Stimulated activated CD4-positive, alpha-beta T cell treated with anti-CD3 and anti-CD28 coated beads, Interleukin-4, amount 100 ng/mL, for 1 hour (primary cell): ENCODE data around the gene ZBTB43.
"Not testable (repeated sequence)": the region's sequence is repeated elsewhere in the genome, so short reads cannot be mapped to it uniquely, and the experiment has no call there.

Experiments used
- DNase-seq: peaks from one replicate; pipeline ENCODE4 v3.0.0-alpha.2; 2020

The ZBTB43 gene, protein sequence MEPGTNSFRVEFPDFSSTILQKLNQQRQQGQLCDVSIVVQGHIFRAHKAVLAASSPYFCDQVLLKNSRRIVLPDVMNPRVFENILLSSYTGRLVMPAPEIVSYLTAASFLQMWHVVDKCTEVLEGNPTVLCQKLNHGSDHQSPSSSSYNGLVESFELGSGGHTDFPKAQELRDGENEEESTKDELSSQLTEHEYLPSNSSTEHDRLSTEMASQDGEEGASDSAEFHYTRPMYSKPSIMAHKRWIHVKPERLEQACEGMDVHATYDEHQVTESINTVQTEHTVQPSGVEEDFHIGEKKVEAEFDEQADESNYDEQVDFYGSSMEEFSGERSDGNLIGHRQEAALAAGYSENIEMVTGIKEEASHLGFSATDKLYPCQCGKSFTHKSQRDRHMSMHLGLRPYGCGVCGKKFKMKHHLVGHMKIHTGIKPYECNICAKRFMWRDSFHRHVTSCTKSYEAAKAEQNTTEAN

DNA sequence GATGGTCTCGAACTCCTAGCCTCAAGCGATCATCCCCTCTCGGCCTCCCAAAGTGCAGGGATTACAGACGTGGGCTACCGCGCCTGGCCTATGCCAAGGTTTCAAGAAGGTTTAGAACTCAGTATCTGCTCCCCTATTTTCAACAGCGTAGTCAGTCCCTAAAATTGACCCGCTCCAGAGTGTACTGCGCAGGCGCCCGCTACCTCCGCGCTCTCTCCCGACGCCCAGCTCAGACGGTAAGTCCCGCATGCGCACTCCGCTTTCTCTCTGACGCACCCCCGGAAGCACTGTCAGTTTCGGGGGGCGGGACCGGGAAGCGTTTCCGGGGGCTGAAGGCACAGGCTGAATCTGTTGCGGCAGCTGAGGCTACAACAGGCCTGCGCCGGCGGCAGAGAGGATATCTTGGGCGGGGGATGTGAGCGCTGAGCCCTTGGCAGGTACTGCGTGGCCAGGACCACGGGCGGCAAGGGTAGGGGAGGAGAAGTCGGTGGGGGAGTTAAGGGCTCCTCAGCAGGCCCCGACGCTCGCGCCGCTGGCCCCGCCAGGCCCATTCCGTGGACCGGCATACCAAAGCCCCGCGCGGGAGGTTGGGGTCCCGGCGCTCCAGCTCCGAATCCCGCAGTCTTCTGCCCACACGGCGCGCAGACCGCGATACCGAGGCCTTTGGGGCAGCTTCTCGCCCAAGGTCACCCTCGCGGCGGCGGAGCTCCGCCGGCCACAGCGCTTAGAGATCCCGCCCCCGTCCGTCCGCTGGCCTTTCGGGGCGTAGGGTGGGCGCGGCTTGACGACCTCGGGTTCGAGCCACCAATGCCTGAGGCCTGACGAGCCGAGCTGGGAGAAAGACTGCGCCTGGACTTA, at the start of gene ZBTB43:
Gene ZBTB43, plus strand, starts transcription at position 345 of the 858 bp plus-strand sequence. CDS start 27,470 bp downstream, outside the sequence.
- DNase-seq, result peak; percentile 99

DNA sequence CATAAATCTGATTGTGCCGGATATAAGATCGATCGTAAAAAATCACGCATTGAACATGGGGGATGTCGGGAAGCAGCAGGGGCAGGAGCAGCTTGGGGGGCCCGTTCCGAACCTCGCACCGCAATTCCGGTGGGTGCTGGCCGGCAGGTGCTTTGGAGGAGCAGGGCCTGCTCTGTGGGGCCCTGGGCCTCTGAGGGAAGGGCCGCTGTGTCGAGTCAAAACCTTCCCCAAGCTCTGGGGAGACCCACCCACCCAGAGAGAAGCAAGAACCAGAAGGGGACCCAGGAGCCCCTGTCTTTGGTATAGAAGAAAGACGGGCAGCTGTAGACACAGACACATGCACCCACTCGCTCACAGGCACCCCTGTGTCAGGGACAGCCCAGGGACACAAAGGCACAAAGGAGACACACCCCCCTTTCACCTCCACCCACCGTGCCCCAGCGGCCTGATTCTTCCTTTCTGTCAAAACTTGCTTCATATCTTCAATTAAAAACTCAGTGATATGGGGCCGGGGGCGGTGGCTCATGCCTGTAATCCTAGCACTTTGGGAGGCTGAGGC, 49.4 kb upstream of the ZBTB43 start:
- DNase-seq, result no peak

DNA sequence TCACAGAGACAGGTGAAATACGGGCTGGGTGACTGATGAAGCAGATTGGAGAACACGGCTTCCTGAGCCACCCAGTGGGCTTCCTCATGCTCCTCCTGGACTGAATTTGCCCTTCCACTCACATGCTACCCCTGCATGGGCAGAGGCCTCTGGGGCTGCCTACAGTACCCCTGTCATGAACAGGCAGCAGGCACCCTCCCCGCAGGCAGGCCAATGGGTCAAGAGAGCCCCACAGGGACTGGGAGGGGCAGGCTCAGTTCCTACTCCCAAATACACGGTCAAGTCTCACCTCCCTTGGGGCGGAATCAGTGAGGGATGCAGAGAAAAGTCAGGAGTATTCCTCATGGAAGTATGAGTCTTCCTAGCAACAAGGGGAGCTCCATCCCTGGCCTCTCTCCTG, 48.6 kb upstream of the ZBTB43 start:
- DNase-seq, result no peak

DNA sequence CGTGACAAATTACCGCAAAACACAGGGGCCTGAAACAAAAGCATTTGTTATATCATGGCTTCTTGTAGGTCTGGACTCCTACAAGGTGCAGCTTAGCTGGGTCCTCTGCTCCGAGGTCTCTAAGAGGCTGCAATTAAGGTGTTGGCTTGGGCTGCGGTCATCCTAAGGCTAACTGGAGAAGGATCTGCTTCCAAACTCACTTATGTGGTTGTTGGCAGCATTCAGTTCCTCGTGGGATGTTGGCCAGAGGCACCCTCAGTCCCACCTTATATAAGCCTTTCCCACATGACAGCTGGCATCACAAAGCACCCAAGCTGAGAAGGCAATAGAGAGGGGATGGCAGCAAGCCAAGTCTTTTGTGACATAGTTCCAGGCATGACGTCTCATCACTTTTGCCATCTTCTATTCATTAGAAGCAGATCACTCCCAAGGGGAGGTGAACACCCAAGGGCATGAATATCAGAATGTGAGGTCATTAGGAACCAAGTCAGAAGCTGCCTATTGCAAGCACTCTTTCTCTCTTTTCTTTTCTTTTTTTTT, 47.9 kb upstream of the ZBTB43 start:
- DNase-seq, result no peak

DNA sequence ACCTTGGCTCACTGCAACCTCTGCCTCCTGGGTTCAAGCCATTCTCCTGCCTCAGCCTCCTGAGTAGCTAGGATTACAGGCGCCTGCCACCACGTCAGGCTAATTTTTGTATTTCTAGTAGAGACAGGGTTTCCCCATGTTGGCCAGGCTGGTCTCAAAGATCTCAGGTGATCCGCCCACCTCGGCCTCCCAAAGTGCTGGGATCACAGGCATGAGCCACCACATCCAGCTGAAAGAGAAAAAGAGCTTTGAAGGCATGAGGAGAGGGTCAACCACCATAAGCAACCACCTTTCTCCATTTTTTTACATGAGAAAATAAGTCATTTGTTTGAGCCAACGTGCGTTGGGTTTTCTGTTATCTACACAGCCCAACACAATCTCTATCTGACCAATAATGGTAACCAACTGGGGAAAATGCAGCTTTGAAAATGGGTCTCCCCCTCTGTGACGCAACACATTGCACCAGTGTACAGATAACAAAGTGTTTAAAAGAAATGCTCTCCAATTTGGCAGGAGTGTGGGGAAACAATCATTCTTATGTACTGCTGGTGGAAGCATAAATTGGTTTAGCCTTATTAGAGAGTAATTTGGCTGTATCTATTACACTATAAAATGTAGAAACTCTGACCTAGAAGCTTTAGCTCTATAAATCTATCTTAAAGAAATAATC, 45.8 kb upstream of the ZBTB43 start:
- no peak for DNase-seq

DNA sequence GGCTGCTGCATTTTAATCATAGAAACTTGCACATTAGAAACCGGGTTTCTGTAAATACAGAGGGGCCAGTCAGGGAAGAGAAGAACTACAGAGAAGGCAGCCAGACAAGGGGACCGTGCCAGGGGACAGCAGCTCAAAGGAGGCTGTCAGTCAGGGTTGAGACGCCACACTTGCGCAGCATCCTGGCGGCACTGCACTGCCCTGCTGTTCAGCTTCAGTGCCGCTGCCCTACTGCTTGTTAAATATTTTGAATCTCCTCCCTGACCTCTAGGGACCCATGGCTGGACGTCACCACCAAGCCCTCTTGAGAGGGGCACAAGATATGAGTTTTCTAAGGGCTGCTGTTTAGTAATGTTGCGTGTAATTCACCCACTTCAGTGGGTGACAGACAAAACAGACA, 43.6 kb upstream of the ZBTB43 start:
- no peak for DNase-seq

DNA sequence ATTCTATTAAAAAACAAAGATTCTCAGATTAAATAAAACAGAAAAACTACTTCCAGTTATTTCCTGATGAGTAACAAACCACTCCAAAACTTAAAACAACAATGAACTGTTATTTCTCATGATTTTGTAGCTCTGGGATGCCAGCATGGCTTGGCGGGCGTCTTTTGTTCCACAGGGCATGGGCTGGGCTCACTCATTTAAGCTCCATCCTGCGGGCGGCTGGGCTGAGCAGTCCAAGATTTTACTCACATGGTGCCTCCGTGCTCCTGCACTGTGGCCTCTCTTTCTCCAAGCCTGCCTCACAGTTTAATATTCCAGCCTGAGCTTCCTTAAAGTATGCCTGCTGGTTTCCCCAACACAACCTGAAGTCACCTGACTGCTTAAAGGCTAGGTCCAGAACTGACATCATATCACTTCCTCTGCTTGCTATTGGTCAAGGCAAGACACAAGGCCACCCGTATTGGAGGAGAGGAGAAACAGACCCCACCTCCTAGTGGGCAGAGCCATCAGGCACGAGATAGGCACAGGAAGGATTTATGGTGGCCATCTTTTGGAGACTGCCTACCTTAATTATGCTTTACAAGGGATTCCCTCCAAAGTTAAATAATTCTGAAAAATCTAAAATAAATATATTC, 41.6 kb upstream of the ZBTB43 start:
- no peak for DNase-seq

DNA sequence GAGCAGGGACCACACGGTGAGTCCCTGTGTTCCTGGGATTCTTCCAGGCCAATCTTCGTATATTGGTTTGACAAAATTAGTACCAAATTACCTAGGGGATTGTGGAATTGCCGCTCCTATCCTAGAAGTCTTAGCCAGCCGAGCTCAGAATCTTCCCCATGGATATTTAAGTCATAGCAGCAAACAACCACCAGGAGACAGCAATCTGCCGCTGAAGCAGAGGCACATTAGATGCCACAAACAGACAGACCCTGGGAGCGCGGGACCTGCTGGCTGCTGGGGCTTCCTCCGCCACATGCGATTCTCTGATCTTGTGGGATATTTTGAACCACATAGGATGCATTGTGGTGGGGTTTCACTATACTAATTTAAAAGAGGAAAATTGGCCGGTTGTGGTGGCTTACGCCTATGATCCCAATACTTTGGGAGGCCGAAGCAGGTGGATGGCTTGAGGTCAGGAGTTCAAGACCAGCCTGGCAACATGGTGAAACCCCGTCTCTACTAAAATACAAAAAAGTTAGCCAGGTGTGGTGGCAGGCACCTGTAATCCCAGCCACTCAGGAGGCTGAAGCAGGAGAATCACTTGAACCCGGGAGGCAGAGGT, 31.7 kb upstream of the ZBTB43 start:
- DNase-seq, result no peak

DNA sequence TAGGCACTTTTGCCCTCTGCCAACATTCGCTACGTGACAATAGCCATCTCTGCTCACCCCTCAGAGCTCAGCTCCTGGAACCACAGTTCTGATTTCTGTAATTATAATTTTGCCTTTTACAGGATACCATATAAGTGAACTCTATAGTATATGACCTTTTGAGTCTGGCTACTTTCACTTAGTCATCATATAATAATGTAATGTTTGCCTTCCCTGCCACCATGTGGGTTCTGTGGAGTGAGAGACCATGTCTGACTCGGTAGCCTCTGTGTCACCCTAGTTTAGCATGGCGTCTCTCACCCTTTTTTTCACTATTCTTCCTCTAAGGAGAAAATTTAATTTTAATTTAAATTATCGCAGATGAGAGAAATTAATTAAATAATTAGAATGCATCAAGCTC, 28.9 kb upstream of the ZBTB43 start:
- no peak for DNase-seq

DNA sequence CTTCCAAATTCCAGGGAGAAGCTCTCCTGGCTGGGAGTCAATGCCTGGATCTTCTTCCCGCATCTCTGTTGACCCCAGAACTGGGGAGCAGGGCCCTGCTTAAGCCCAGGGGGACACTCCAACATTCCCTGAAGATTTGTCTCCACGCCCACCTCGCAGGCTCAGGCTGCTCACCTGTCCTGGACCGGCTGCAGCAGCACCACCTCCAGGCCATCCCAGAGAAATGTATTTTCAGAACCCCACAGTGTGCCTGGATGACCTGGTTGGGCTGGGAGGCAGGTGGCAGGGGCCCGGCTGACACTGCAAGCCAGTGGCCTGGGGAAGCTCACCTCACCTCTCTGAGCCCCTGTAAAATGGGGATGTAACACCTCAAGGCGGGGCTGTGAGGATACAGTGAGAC, 27.1 kb upstream of the ZBTB43 start:
- no peak for DNase-seq

DNA sequence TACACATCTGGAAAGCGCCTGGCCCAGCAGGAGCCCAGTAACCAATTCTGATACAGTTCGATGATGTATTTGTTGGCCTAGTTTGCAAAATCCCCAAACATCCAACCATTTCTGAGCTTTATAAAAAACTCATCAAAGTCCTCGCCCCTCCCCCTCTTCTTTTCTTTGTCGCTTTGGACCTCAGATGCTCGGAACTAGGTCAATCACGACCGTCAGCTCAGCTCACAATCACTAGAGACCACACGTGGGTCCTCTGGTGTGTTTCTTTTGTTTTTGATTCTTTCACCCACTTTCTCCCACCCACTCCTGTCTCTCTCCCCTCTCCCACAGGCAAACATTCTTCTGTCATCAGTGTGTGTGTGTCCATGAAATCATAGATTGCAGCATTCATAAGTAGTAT, 26.7 kb upstream of the ZBTB43 start:
- DNase-seq, result no peak

DNA sequence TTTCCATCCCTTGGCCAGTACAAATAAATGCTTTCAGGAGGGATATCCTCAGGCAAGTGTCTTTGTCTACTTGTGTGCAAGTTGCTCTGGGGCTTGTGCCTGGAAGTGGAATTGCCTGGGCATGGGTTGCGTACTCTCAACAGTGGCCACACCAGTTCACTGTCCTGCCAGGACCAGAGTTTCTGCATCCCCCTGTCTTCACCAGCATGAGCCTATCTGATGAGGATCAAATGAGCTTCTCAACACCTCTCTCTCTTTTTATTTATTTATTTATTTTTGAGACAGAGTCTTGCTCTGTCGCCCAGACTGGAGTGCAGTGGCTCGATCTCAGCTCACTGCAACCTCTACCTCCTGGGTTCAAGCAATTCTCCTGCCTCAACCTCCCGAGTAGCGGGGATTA, 26.1 kb upstream of the ZBTB43 start:
- not testable (repeated sequence) for DNase-seq

DNA sequence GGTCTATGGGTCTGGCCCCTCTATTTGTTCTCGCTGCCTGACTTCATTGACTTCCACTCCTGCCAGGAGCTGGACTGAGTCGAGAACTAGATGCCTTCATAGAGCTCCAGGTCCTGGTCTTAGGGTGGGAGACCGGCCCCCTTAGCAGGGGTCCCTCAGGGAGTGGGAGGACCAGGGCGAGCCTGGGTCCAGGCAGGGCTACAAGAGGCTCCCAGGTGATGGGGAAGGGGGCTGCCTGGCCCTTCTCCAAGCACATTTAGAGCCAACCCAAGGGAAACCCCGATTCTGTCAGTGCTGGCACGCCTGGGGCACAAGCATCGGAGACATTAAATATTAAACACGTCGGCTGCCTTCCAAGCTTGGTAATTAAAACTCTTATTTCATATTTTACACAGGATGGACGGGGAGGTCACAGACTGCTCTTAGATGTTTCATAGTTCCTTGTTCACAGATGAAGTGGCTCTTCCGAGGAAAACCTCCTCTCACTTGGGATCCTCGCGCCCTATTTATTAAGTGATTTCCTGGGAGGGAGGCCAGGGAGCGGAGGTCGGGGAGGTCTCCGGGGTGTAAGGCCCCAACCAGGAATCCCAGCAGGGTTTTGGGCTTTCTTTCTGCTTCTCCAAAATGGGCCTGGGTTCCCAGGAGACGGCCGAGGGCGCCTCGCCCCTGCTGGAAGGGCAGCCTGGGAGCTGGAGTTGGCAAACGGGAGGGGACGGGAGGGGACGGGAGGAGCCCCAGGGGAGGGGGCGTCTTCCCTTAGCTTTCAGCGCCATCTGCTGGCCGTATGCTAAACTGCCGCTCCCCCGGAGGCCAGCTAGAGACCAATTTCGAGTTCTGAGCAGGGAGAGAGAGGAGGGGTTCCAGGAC, 23.4 kb upstream of the ZBTB43 start:
- peak; percentile 85 for DNase-seq

DNA sequence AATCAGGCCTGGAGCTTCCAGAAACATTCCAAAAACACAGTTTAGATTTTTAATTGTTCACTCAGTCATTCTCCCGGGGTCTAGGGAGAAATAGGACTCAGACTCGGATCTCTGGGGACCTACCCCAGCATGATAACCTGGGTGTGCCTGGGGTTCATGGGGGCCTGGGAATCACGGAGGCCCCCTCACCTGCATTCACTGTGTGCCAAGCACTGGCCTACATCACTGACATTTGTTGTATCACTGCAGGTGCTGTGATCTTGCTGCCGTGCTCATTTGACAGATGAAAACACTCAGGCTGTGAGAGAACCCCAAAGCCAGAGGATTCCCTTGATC, 22.8 kb upstream of the ZBTB43 start:
- DNase-seq, result no peak

DNA sequence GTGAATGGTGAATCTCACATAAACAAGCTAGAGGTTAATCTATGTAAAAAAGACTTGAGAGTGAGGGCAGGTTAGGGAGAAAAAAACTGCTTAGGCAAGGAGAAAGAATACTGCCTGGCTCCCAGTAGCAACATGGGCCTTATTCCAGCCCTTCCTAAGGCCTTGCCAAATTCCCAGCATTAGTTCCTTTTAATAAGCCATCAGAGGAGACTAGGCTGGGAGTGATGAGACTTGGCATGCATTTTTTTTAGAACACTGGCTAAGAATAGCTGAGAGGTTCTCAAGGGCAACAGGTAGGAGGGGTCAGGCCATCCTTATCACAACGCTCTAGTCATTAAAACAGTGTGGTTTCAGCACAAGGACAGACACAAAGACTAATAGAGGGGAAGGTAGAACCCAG, 20.9 kb upstream of the ZBTB43 start:
- DNase-seq, result no peak

DNA sequence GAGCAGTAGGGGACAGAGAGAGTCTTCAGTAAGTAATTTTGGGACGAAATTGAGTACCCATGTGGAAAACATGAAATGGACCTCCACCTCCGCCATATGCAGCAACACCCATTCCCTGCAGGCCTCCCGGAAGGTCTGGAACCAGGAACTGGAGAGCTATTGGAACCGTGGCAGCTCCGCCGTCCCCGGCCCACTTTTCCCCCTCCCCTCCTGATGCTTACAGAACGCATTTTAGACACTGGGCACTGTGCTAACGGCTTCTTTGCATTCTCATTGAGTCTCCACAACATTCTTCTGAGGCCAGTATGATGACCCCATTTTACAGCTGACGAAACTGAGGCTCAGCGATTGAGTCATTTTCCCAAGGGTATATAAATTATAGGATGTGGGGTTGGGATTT, 20.4 kb upstream of the ZBTB43 start:
- DNase-seq, result no peak

DNA sequence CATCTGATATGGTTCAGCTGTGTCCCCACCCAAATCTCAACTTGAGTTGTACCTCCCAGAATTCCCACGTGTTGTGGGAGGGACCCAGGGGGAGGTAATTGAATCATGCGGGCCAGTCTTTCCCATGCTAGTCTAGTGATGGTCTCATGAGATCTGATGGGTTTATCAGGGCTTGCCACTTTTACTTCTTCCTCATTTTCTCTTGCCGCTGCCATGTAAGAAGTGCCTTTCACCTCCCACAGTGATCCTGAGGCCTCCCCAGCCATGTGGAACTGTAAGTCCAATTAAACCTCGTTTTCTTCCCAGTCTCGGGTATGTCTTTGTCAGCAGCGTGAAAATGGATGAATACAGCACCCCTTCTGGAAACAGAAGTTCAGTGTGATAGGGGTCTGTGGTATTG, 20.0 kb upstream of the ZBTB43 start:
- DNase-seq, result not testable (repeated sequence)

DNA sequence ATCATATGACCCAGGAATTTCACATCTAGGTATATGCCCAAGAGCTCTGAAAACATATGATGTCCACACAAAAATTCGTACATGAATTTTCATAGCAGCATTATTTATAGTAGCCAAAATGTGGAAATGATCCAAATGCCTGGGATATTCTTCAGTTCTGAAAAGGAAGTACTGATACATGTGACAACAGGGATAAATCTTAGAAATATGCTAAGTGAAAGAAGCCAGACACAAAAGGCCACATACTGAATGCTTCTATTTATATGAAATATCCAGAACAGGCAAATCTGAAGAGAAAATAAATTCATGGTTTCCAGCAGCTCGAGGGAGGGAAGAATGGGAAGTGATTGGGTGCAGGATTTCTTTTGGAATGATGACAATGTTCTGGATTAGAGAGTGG, 16.8 kb upstream of the ZBTB43 start:
- DNase-seq, result no peak

DNA sequence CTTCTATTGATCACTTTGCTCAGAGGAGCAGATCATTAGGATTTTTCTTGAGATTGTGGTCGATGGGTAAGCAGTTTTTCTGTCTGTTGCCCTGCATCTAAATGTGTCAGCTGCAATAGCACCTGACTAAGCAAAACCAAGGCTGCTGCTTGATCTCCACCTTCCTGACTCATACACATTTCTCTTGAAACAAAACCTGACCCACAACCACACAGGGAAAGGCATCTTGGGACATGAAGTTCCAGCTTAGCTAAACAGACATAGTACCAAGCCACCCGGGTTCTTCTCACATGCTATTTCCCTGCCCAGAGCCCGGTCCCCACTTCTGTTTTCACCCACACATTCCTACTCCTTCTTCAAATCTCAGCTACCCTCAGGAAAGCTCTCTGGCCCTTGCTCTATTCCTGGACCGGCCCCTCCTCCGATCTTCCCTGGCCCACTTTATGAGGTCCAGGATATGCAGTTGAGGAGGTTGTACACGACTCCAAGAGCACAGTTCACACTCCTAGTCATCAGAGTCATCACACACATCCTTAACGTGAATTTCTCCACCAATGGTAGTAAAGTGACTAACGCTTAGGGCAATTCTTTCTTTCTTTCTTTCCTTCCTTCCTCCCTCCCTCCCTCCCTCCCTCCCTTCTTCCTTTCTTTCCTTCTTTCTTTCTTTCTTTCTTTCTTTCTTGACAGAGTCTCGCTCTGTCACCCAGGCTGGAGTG, 16.0 kb upstream of the ZBTB43 start:
- DNase-seq, result no peak

DNA sequence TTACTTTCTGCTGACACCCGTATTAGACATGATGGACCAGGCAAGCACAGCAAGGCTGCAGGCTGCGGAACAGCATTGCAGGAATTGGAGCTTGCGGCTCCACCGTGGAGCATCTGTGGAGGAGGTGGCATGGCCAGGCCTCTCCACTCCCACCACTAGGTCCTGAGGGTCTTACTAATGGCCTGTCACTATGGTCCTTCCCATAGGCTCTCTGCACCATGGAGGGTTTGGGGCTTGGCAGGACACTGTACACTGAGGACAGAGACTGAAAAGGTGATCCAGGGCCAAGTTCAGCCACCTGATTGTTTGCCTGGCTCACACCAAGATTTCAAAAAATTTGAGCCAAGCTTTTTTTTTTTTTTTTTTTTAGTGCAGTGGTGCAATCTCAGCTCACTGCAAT, 14.3 kb upstream of the ZBTB43 start:
- DNase-seq, result no peak
